HG03045 (cell line): ENCODE measurements around the gene WNT11.

Source experiments
- ATAC-seq: cut with Tn5 transposase; IDR thresholded peaks from one replicate; pipeline ENCODE4 v1.9.1; 2021; ENCODE audit warnings: mild to moderate bottlenecking, moderate library complexity; ENCODE audit not compliant: unreplicated experiment

The WNT11 gene

DNA sequence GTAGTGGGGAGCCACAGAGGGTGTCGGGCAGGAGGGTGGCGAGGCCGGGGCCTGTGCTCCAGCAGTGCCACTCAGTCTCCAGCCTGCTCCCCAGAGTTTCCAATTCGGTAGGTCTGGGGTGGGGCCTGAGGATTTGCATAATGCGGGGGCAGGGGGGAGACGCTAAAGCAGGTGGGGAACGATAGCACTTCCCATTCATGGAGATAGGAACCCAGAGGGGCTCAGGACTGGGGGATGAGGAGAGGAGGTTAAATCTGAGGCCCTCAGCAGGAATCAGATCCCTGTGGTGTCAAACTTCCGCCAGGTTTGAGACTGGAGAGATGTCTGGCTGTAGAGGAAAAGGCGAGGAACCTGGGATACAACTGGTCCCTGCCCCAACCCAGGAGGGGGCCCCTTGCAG, 29.8 kb downstream of the WNT11 start:
- ATAC-seq: no peak

DNA sequence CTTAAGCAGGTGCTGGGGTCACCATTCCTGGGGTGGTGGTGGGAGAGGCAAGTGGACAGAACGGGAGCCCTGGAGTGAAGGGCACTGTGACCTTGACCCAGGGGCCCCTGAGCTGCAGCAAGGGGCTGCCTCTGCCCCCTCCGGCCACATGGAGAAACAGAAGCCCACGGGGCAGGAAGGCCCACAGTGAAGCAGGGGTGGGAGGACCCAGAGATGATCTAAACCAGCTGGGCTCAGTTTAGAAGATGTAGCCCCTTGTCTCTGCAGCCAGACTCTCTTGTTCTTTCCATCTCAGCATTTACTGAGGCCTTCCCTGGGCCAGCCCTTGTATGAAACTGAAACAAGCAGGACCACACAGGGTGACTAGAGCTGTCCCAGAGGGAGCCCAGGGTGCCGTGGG, 30.5 kb downstream of the WNT11 start:
- no peak for ATAC-seq

DNA sequence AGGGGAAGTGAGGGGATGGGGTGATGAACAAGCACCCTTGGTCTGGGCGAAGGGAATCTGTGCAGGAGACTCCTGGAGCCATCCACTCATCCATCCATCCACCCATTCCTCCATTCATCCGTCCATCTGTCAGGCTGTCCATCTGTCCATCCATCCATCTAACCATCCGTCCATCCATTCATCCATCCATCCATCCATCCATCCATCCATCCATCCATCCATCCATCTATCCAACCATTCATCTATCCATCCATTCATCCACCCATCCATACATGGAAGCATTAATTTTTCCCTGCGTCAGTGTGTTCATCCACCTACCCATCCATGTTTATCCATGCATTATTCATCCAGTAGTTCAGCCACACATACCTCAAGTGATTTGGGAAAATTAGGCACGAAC, 32.0 kb downstream of the WNT11 start:
- no peak for ATAC-seq

DNA sequence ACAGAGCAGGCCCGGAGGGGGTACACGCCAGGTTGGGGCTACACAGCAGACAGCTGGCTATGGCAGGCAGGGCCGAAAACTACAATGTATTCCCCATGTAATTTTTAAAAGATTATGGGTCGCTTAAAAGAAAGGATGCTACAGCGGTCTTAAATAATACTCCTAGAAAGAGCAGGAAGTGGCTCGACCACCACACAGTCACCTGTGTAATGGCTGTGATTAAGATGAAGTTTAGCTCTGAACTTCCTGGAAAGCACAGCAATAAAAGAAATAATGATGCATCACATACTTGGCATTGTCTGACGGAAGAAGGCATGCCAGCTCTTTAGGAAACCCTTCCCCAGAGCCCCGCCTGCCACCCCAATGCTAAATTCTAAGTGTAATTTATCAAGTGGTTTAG, 32.6 kb downstream of the WNT11 start:
- ATAC-seq: no peak

DNA sequence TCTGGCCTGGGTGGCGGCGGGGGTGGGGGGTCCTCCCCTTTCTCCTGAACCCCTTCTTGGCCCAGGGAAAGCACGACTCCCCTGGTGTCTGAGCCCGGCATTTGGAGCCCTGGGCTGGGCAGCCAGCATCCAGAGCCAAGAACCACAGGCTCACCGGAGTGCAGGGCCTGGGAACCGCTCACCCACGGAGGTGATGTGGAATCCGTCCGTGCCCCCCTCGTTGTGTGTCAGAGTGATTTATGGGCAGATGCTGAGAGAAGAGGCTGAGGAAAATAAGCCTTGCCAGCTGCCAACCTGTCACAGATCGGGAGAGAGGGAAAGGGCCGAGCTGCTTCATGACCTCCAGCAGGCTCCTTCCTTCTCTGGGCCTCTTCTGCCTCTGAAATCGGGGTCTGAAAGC, 33.7 kb downstream of the WNT11 start:
- ATAC-seq: no peak

DNA sequence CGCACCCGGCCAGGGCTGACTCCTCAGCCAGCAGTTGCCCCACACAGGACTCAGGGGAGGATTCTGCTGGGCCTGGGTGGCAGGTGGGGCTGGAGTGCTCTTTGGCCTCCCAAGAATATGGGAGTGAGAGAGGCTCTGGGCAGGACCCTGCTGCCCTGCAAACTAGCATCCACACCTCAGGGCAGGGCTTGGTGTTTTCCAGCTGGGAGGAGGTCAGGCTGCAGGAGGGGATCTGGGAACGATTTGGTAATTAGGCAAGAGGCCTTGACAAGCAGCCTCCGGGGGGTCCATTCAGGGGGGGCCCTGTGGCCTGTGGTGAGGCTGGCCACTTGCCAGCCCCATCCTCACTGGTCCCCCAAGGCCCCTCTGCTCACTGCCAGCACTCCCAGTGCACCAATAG, 35.8 kb downstream of the WNT11 start:
- ATAC-seq: no peak

DNA sequence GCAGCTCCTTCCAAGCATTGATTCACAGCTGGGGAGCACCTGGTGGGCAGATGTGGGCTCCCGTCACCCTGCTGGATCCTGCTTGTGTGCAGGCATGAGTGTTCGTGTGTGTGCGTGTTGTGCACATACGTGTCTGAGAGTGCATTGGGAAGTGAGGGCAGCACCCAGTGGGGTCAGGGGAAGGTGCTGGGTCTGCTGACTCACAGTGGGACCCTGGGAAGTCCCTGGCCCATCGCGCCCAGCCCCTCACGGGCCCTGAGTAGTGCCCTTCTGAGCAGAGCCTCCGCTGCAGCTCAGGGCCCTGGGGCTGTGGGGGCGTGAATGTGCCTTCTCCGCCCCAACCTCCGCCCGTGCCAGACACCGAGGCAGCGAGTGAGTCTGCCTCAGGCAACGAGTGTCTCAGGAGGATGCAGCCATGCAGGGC, 36.8 kb downstream of the WNT11 start:
- no peak for ATAC-seq

DNA sequence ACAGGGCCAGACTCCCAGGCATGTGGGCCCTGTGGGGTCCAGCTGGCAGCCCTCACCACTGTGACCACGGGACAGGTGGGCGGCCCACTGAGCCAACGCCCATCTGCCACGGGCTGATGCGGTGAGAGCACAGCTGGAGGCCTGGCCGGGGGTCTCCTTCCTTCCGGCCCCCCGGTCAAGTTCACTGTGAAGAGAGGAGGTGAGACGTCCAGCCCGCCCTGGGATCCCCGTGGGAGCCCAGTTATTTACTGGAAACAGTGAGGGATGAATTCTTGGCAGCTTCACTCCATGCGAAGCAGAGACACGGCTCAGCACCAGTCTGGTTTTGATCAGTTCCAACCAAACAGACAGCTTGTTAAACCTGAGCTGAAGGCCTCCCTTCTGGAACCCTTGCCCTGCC, 38.7 kb downstream of the WNT11 start:
- ATAC-seq: no peak

DNA sequence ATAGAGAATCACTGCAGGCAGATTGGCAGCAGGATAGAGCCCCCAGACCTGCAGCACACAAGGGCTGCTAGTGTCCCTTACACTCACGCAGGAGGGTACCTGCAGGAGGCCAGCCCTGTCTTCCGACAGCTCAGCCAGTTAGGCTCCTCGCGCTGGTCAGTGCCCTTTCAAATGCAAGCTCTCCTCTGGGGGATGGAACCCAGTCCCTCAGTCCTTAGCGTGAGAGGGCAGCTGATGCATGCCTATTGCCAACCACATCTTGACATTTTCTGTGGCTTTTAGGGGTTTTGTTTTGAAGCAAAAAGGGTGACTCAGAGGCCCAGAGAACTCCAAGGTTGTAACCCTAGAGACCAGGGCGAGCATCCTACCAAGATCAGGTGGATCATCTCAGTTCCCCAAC, 40.0 kb downstream of the WNT11 start:
- no peak for ATAC-seq

DNA sequence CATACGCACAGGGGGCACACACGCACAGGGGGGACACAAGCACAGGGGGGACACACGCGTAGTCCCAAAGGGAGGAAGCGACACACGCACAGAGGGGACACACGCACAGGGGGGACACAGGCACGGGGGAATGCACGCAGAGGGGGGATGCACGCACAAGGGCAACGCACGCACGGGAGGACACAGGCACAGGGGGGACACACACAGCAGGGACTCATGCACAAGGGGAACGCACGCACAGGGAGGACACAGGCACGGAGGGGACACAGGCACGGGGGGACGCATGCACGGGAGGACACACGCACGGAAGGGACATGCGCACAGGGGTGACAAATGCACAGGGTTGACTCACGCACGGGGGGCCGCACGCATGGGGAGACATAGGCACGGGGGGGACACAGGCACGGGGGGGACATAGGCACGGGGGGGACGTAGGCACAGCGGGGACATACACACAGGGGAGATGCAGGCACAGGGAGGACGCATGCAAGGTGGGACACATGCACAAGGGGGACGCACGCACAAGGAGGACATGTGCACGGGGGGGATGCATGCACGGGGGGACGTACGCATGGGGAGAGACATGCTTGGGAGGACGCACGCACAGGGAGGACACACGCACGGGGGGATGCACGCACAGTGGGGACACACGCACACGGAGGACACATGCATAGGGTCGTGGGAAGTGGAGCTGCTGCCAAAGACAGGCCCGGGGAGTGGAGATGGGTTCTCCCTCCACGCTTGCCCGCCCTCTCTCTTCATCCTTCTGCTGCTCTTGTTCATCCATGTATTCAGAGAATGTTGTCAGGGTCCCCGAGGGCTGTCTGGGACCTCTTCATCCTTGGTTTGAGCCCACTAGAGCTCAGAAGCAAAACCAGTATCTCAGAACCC, 41.2 kb downstream of the WNT11 start:
- no peak for ATAC-seq

DNA sequence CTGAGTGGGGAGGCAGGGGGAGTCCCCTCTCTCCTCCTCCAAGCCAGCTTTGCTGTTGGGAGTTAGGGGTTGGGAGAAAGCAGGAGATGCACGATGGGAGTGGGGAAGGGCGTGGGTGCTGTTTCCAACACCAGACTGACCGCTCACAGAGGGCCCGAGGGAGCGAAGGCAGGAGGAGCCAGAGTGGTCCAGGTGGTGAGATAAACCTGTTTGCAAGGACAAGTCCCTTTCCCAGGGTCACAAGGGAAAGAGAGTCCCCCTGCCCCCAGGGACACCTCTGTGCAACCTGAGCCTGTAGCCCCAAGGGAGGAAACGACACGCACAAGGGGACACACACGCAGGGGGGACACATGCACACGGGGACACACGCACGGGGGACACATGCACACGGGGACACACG, 42.2 kb downstream of the WNT11 start:
- ATAC-seq: no peak

DNA sequence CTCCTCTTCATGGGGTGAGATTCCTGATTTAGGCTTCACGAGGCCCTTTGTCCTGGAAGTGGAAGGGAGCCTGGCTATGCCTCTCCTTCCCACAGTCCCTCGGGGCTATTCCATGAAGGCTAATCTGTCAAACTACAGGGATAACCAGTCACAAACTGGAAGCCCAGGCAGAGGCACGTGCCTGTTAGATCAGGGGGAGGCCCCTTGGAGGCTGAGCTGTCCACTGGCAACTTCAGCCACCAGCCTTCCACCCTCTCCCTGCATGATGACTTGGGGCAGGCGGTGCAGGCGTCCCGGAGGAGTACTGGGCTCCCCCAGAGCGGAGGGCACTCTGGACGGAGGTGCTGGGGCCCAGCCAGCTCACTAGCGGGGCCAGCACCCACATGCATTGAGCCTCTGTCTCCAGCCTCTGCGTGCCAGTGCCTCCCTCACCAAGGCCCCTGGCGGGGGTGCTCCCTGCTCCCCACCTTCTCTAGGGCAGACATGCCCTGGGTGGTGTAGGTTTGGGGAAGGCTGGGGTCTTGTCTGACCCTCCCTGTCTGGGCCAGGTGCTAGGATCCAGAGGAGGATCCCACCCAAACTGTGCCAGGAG, 42.9 kb downstream of the WNT11 start:
- ATAC-seq: no peak

DNA sequence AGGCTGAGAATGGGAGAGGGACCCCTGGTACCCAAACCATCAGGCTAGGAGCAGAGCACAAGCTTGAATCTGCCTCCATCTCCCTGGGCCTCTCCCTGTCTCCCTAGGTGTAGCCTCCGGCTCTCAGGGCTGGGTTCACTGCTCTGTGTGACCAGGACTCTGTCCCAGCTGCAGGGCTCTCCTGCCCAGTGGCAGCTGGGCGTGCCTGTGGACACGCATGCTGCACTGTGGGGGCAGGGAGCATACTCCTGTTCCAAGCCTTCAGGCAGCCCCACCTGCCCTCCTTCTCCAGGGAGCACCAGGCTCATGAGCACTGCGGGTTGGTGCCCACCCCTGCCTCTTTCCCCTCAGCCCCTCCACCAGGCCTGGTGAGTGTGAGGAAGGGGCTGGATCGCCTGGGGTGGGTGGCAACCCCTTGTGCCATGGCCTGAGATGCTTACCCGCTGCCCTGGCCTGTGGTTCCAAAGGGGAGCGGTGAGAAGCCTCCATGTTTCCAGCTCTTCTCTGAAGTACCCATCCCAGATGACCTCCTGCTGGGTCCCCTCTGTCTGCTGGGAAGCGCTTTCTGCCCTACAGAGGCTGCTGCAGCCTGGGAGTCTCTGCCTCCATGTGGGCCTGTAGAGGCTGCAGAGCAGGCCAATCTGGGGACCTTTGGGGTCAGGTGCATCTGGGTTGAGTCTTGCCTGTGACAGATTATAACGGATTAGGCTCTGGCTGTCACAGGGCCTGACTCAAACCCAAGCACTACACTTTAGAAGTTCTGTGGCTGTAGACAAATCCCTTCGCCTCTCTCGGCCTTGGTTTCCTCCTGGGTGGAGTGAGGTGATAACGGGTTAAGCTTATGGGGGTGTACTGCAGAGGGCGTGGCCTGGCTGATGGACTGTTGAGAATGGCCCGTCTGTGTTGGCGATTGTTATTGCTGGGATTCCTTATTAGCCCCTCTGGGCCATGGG, 43.7 kb downstream of the WNT11 start:
- ATAC-seq: no peak

DNA sequence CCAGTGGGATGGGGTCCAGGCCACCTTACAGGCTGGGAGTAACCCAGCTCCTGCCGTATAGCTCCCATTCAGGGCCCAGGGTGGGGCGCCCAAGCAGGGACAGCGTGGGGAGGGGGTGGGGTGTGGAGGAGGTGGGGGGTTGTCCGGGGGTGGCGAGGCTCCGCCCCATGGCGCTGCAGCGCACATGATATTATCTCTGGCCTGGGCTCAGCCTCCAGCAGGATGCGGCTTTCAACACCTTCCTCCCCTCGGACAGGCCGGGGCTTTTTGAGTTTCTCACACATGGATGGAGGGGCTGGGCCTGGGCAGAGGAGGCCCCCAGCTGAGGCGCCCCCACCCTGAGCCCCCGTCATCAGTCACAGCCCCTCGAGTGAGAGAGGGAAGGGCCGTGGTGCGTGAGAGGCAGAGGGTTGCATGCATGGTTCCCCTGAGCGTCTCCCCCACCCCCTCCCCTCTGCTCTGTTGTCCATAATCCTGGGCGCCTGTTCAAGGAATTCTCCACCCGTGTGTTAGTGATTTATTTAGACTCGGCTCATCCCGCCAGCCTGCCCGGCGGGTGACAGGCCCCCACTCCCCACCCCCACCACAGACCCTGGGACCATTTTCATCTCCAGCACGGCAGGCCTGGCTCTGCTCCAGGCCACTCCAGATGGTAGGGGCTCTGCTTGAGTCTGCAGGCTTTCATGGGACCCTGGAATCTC, 44.9 kb downstream of the WNT11 start:
- no peak for ATAC-seq

DNA sequence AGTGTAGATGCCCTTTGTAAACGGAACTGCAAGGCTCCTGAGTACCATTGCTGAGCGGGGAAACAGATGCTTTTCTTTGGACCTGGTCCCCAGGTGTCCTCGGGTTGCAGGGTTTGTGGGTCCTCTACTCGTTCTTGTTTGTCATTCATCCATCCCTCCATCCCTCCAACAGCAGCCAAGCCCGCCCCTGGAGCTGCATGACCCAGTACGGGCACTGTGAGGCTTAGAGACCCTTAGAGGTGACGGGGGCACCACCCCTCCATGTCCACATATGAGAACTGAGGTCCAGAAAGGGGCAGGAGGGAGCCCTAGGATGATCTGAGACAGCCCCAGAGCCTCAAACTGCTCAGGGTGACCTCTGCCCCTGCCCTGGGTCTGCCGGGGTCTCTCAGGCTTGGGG, 45.4 kb downstream of the WNT11 start:
- ATAC-seq: no peak

DNA sequence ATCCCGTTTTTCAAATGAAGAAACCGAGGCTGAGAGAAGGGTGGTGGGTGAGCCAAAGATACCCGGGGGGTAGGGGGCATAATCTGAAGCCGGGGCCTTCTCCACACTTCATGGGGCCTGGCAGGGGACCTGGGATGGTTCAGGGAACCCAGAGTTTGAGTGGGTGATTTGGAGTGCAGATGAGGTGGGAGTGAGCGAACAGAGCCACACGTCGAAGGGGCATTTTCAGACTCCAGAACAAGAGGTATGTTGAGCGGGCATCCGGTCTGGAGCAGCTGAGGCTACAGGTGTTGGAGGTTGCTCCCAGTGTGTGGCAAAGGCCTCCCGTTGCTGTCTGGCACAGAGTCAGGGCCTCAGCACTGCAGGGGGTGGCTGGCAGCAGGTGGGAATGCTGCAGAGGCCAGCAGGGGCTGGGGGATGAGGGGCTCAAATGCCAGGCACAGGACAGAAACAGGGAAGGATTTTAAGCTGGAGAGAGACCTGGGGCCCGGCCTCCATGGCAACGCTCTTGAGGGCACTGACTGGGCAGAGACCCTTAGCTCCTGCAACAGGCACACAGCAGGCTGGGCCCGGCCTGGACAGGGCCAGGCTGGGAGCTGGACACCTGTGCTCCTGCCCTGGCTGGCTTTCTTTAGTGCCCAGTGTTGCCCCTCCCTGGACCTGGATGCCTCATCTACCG, 46.2 kb downstream of the WNT11 start:
- no peak for ATAC-seq

DNA sequence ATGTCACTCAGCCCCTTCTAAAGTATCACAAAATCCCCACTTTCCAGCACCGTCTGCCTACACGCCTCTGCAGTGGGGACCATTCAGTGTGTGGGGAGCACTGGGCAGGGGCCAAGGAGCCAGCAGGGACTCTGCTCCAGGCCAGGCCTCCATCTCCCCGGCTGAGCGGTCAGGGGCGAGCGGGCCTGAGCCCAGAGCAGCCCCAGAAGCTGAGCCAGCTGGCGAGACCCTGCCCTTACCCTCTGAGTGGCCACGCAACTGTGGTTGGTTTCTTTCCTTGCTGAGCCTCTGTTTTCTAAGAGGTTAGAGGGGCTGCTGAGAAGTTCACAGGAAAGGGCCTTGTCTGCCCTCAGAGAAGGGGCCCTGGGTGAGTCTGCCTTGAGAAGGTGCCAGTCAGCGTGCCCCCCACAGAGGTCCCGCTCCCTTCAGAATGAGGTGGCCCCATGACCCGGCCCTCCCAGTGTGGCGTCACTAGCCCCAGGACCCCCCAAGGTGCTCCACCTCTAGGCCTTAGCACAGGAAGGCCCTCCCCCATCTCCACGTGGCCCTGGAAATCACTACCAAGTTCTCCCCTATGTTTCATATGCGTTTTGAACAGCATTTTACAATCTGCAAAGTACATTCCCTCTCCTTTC, 46.9 kb downstream of the WNT11 start:
- ATAC-seq: no peak

DNA sequence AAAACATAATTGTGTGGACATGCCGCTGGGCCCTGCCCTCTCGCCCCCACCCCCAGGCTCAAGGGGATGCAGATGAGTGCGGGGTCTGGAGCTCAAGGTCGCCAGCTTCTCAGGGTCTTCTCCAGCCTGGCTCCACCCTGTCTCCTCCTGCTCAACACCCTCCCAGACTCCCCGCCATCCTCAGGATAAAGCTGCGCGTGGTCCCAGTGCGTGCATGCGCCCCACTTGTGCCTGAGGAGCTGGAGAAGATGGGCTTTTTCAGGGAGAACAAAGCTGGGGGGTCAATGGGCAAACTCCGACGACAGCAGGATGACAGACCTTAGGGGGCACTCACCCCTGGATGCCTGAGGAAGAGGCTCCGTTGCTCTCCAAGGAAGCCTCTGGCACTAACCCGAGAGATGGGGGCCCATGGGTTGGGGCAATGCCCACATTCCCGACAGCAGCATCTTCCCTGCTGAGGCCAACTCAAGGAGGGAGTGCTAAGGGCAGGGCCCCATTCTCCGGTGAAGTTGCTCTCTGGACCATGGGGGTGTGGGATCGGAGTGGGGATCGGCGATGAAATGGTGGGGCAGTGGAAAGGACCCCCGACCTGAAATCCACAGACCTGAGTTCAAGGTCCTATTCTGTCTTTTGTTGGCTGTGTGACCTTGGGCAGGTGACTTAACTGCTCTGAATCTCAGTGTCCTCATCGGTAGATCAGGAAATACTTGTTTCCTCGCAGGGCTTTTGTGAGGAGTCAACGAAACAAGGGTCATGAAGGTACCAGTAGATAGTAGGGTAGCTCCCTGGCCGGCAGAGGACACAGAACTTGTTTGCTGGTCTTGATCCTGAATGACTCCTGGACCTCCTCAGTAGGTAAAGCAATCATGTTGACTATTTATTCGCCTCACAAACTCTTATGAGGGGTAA, 47.7 kb downstream of the WNT11 start:
- ATAC-seq: no peak

DNA sequence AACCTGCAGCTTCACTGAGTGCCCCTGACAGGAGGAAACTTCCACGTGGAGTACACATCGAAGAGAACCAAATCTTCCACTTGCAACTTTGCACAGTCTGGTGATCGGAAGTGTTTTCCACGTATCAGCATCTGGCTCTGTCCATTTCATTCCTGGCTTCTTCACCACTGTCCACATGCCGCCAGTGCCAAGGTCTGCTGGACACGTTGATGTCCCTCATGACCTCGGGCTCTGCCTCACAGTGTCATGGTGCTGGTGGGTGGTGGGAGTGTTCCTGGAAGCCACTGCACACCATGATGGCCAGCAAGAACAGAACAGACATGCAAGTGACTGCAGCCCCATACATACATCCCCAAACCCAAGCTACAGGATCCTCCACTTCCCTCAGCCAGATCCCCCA, 48.4 kb downstream of the WNT11 start:
- ATAC-seq: no peak
